Transverse colon (tissue), 4 donors: ENCODE measurements around the gene MT4. TPM values are rescaled to one million over a fixed set of nuclear protein-coding genes. Genes with fewer than 3 reads are reported as not detected.

Experiments used
- DNase-seq: peaks from one replicate; pipeline ENCODE4 v3.0.0-alpha.2; 2019
- H3K27ac ChIP-seq, 4 donors: fragments of 200-600 bp; sonication (generic); 2 replicates each; pipeline ENCODE4 v1.5.1; 2016 to 2018; ENCODE audit warnings: inconsistent platforms in 4 of 4
- H3K27me3 ChIP-seq: fragments of 200-600 bp; sonication (generic); 2 replicates; pipeline ENCODE4 v1.5.1; 2017; ENCODE audit warnings: inconsistent platforms
- H3K36me3 ChIP-seq, 4 donors: fragments of 200-600 bp; sonication (generic); 2 replicates each; pipeline ENCODE4 v1.5.1; 2017 to 2019; ENCODE audit warnings: inconsistent platforms in 4 of 4
- H3K4me1 ChIP-seq, 4 donors: fragments of 200-600 bp; sonication (generic); 2 replicates each; pipeline ENCODE4 v1.5.1; 2017 to 2020; ENCODE audit warnings: inconsistent platforms in 4 of 4
- H3K4me3 ChIP-seq, 4 donors: fragments of 200-600 bp; sonication (generic); 1 replicate in 1 of 4; 2 replicates in 3 of 4; pipeline versions ENCODE4 v1.5.1 to v1.6.1; 2017 to 2019; ENCODE audit warnings: inconsistent platforms in 4 of 4
- H3K9me3 ChIP-seq, 2 donors: fragments of 200-600 bp; sonication (generic); 2 replicates each; pipeline ENCODE4 v1.5.1; 2017 to 2019; ENCODE audit warnings: inconsistent platforms in 2 of 2
- EP300 ChIP-seq: sonication (generic); formaldehyde crosslinking; IDR thresholded peaks from one replicate; pipeline ENCODE4 v1.6.1; 2017; ENCODE audit warnings: antibody characterized with exemption, low read depth
- POLR2A ChIP-seq: fragments of 450-650 bp; IDR thresholded peaks from one replicate; pipeline ENCODE4 v1.6.1; 2016; ENCODE audit warnings: antibody characterized with exemption, mild to moderate bottlenecking, moderate library complexity
- POLR2AphosphoS5 ChIP-seq, 3 donors: sonication (generic); formaldehyde crosslinking; IDR thresholded peaks; one replicate each; pipeline ENCODE4 v1.6.1; 2016; ENCODE audit warnings: antibody characterized with exemption in 3 of 3
- WGBS, 2 donors: methylation state at CpG; one replicate each; pipeline ENCODE4 v1.1.5; 2018; ENCODE audit warnings: low coverage in 1 of 2; 5-methylcytosine and 5-hydroxymethylcytosine counted together
- in situ Hi-C, 4 donors: fragments of 200-750 bp; cut with MboI; loops; one replicate each; pipeline versions ENCODE4 v1.15.0 to v1.15.1; 2017; ENCODE audit warnings: low sequenced_read_pairs in 3 of 4, low pct_ligation_motif_present in 1 of 4, low pct_unique_long_range_greater_than_20kb in 1 of 4
- intact Hi-C: fragments of 100-400 bp; cut with DNase I; formaldehyde crosslinking; loops from one replicate; pipeline ENCODE4 v1.15.1; 2023; ENCODE audit warnings: low total_unique reads
- total RNA-seq, 4 donors: library from RNA; depleted of rRNA; stranded (reverse); fragments of >200 nt; gene quantifications; one replicate each; pipeline ENCODE4 v1.1.0, GENCODE V29; 2016
- TF ChIP-seq, protein P1 (sequence below), 5 experiments: fragments of 200-600 bp in 3 of 5; fragments of 450-650 bp in 2 of 5; sonication (generic) in 3 of 5; IDR thresholded peaks; 1 replicate in 2 of 5; 2 replicates in 3 of 5; pipeline ENCODE4 v1.5.1; 2016 to 2017; ENCODE audit warnings: antibody characterized with exemption in 5 of 5, inconsistent platforms in 3 of 5, mild to moderate bottlenecking in 2 of 5, moderate library complexity in 1 of 5

The MT4 gene
- total RNA-seq, 4 donors from 2014 or later, result 95.4 TPM; not detected in 3

DNA sequence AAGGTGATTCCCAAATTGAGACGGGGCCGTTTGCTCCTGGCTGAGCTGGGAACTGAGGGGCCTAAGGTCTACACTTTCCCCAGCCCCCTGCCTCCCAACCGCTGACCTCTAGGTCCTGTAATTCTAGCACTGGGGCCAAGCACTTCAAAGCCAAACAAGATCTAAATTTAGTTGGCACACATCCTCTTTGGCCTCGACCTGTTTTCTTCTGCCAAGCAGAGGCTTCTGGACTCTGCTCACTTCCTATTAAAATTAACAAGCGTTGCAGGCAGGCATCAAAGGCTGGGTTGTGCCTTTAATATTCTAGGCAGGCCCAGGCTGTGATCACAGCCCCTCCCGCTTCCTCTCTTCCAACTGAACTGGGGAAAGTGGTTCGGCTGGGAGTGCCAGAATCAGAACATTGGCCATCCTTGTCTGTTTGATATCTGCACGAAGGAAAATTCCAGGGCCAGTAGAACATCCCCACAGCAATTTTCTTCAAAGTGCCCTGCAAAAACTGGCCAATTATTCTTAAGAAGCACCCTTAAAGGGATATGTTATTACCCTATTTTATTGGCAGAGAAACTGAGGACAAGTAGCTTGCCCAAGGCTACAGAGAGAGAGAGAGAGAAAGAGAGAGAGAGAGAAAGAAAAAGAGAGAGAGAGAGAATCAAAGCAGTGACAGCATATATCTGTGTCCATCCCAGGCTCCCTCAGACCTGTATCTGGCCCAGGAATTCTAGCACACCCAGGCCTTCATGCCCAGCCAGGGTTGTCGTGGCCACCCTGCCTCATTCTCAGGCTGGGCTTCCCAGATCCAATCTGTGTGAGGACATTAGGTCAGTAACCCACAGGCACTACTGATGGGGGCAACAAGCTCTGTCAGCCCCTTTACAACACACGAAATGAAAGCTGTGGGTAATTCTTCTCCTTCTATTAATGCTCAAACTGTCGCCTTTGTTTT, 12.8 kb upstream of the MT4 start:
- 29 to 58% methylated on average over 4 to 11 of the region's 11 CpGs for WGBS, 2 donors

DNA sequence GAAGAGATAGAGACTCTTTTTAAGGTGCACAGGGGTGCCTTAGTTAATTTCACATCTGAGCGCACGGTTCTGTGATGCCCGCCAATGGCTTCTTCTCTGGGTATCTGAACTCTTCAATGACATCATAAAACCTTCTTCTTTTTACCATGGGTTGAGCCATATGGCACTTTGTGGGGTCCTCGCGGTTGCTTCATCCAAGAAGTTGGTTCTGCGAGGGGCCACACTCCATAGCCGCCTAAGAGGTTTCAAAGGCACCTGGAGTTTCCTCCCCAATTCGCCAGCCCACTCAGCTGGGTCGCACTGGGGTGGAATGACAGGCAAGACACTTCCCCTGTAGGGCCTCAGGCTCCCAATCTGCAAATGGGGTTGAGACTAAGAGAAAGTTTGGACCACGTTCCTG, 10.4 kb upstream of the MT4 start:
- Histone ChIP-seq H3K4me3 (no peak overlapping the region), H3K27me3 (no peaks in the 10 kb centered on the region), H3K4me1 (peaks cover 0 to 10% (median 2%) of the 10 kb centered on the region in 4 donors), H3K36me3 (no peaks in the 10 kb centered on the region), H3K9me3 (no peaks in the 10 kb centered on the region), H3K27ac (no peak overlapping the region)
- DNase-seq, result no peak
- in situ Hi-C loops, result no loop called here
- TF ChIP-seq, protein P1, sequence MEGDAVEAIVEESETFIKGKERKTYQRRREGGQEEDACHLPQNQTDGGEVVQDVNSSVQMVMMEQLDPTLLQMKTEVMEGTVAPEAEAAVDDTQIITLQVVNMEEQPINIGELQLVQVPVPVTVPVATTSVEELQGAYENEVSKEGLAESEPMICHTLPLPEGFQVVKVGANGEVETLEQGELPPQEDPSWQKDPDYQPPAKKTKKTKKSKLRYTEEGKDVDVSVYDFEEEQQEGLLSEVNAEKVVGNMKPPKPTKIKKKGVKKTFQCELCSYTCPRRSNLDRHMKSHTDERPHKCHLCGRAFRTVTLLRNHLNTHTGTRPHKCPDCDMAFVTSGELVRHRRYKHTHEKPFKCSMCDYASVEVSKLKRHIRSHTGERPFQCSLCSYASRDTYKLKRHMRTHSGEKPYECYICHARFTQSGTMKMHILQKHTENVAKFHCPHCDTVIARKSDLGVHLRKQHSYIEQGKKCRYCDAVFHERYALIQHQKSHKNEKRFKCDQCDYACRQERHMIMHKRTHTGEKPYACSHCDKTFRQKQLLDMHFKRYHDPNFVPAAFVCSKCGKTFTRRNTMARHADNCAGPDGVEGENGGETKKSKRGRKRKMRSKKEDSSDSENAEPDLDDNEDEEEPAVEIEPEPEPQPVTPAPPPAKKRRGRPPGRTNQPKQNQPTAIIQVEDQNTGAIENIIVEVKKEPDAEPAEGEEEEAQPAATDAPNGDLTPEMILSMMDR (IDR thresholded peaks at IDR 0.05), result no peak
- no peak for TF ChIP-seq POLR2AphosphoS5 (IDR thresholded peaks at IDR 0.05)
- no peak for TF ChIP-seq POLR2A
- no peak for TF ChIP-seq EP300
- intact Hi-C loops, result no loop called here
- WGBS, 2 donors, result 86 to 95% methylated on average over 8 to 10 of the region's 10 CpGs

More for the DNA sequence above, 12.8 kb upstream of the MT4 start:
- Histone ChIP-seq H3K9me3 (no peaks in the 10 kb centered on the region), H3K36me3 (no peaks in the 10 kb centered on the region), H3K4me1 (peaks cover 0 to 10% (median 2%) of the 10 kb centered on the region in 4 donors), H3K27me3 (no peaks in the 10 kb centered on the region), H3K4me3 (no peak overlapping the region), H3K27ac (no peak overlapping the region)
- intact Hi-C loops (no loop called here), in situ Hi-C loops (no loop called here)
- peak; percentile 22 for DNase-seq
- TF ChIP-seq, protein P1 (IDR thresholded peaks at IDR 0.05), result no peak
- TF ChIP-seq POLR2AphosphoS5 (IDR thresholded peaks at IDR 0.05) (no peak), EP300 (no peak), POLR2A (no peak)

DNA sequence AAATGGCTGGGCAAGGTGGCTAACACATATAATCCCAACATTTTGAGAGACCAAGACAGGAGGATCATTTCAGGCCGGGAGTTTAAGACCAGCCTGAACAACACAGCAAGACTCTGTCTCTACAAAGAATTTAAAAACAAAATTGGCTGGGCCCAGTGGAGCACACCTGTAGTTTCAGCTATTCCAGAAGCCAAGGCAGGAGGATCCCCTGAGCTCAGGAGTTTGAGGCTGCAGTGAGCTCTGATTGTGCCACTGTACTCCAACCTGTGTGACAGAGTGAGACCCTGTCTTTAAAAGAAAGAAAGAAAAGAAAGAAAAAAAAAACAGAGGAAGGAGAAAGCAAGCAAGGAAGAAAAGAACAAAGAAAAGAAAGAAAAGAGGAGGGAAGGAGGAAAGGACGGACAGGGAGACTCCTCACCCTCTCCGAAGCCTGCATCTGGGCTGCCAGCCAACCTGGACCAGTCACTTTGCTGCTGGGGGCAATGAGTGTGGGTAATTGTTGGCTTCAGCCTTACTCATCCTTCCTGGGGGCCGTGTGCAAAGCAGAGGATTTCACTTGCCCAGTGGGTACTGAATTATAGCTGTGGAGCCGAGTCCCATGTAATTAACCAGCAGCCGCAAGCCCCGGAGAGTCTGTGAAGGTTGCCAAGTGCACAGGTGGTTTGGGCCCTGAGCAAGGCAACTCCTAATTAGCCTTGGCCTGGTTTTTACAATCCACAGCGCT, 6.7 kb upstream of the MT4 start:
- in situ Hi-C loops, result no loop called here
- no peaks in the 10 kb centered on the region for H3K36me3 ChIP-seq
- 42 to 47% methylated on average over 2 to 8 of the region's 8 CpGs for WGBS, 2 donors
- TF ChIP-seq POLR2A, result no peak
- no peak for TF ChIP-seq POLR2AphosphoS5 (IDR thresholded peaks at IDR 0.05)
- no peak for TF ChIP-seq EP300
- TF ChIP-seq, protein P1 (IDR thresholded peaks at IDR 0.05), result no peak
- no peaks in the 10 kb centered on the region for H3K27me3 ChIP-seq
- no peaks in the 10 kb centered on the region for H3K9me3 ChIP-seq
- no peaks in the 10 kb centered on the region for H3K4me1 ChIP-seq
- DNase-seq, result no peak
- H3K27ac ChIP-seq, result no peak overlapping the region
- no peak overlapping the region for H3K4me3 ChIP-seq
- intact Hi-C loops, result no loop called here

DNA sequence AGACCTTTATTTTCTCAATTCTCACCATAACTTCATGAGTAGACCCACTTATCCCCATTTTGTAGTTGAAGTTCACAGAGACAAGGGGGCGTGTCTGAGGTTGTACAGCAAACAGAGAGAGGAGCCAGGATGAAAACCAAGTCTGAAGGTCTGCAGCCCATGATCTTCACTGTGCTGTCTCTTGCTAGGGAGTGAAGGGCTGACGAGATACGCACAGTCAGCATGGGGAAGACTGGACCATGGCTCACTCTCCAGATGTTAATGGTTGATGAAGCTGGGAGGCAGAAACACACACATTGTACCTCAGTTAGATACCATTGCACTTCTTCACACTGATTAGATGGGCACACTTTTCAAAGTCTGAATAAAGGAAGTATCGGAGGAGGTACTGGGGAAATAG, 5.8 kb upstream of the MT4 start:
- no peaks in the 10 kb centered on the region for H3K9me3 ChIP-seq
- no peaks in the 10 kb centered on the region for H3K36me3 ChIP-seq
- intact Hi-C loops, result no loop called here
- no peaks in the 10 kb centered on the region for H3K4me1 ChIP-seq
- DNase-seq, result no peak
- no peak overlapping the region for H3K4me3 ChIP-seq
- H3K27me3 ChIP-seq, result no peaks in the 10 kb centered on the region
- in situ Hi-C loops, result no loop called here
- H3K27ac ChIP-seq, result no peak overlapping the region
- WGBS, 2 donors, result 75 to 90% methylated on average over 4 of the region's 4 CpGs
- TF ChIP-seq, protein P1 (IDR thresholded peaks at IDR 0.05), result no peak
- no peak for TF ChIP-seq POLR2AphosphoS5 (IDR thresholded peaks at IDR 0.05)
